HG03135 (cell line): Measurements from ENCODE around the gene LIN37.

Experiments
- ATAC-seq: cut with Tn5 transposase; IDR thresholded peaks from one replicate; pipeline ENCODE4 v1.9.1; 2021; ENCODE audit warnings: mild to moderate bottlenecking, moderate library complexity; ENCODE audit not compliant: unreplicated experiment

The LIN37 gene

DNA sequence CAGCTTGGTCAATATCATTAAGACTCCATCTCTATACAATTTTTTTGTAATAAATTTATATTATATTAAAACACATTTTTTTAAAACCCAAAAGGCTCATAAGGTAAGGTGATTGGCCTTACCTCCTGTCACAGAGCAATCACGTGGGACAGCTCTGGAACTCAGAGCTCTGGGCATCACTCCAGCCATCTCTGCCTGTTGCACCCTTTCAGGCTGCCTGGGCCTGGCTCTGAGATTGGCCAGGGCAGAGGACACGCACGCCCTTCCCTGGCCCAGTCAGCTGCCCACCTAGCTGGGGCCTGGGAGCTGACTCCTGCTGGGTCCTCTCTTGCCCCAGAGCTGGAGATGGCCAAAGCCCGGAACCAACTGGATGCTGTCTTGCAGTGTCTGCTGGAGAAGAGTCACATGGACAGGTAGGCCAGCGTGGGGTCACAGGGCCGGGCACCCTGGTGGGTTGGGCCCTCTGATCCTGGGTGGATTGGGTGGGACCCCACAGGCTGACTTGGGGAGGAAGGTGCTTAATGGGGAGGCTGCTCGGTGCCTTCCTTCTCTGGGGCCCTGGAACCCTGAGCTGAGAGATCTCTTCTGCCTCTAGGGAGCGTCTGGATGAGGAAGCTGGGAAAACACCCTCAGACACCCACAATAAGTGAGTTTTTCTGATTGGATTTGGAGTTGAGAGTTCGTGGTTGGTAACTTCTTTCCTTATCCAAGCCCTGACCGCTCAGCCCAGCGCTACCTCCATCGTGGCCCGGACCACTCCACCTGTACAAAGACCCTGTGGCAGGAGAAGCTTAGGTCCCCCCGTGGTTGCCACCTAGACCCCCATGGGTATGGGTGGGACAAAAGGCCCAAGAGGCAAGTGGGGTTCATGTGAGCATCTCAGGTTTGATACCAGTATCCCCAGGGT, 3.7 kb downstream of the LIN37 start:
- no peak for ATAC-seq

- ATAC-seq: no peak
These were observed 4.5 kb downstream of the LIN37 start for GRCh38 chr19:35752746-35753350.

- no peak for ATAC-seq
These were observed 5.4 kb downstream of the LIN37 start for GRCh38 chr19:35753634-35754369.

DNA sequence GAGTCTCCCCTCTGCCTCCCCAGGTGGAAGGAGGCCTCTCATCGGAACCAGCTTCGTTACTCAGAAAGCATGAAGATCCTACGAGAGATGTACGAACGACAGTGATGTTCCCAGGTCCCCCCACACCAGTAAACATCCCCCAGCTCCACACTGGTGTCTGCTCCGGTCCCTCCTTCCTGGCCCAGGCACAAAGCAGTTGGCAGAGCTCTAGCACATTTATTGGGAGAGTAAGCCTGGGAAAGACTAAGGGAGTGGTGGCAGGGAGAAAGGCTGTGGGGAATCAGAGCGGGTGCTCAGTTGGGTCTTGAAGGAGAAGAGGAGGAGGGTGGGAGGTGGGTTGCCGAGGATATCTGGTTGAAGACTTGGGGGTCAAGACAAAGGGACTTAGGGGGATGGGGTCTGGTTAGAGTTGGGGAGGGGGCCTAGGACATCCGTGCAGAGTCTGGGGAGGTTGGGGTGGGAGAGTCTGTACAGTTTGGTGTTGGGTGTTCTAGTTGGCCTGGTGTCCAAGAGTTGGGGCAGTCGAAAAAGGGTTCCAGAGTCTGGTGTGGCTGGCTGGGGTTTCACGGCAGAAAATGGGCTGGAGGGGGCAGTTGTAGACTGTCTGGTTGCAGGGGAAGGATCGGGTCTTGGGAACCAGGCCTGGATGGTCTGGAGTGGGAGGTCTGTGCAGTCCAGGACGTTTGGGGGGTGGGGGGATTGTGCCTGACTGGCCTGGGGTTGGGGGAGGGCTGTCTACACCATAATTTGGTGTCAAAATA, 6.2 kb downstream of the LIN37 start:
- no peak for ATAC-seq

DNA sequence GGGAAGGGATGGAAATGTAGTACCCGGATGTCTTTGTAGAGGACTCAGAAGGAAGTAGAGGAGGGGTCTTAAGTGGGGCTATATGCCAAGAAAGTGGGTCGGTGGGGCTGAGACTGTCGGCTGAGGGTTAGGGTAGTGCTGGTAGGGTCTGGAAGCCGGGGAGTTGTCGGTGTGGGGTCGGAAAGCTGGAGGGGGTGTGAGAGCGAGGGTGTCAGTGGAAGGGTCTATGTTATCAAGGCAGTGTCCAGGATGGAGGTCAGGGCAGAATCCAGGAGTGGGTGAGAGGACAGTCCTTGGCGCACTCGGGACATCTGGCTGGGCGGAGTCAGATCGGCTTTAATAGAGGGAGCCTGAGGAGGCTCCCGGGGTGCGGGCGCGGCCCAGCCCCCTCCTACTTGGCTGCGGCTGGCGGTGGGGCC, 6.8 kb downstream of the LIN37 start:
- ATAC-seq: no peak

GRCh38 chr19:35755550-35756376, 7.4 kb downstream of the LIN37 start:
- no peak for ATAC-seq

- no peak for ATAC-seq
These were observed 8.2 kb downstream of the LIN37 start, which contains the start of gene HSPB6 for GRCh38 chr19:35756377-35757230. Gene HSPB6 (minus strand): TSS chr19:35757029. CDS start chr19:35757008, 21 bp downstream.

DNA sequence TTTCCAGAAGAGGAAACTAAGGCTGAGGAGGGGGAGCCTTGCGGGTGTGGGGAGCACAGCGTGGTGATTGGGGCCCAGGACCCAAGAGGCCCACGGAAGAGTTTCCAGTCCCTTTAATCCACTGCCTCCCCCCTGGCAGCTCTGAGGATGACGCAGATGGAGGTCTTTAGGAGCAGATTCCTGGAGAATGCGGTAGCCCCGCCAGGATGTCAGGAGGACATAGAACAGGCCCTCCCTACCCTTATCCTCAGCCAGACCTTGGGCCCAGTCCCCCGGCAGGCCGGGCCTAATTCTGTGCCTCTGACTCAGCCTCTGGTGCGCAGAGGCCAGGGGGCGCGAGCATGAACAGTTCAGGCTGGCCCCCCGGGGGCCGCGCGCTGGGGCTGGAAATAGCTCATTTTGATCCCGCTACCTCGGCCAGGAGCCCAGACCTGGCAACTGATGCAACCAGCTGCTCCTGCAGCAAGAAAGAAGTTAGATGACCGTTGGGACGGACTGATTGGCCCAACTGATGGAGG, 8.9 kb downstream of the LIN37 start:
- ATAC-seq: no peak

- peak; percentile 94 for ATAC-seq
These were observed 9.6 kb downstream of the LIN37 start, which contains the start of gene PROSER3 for GRCh38 chr19:35757749-35758608. Gene PROSER3 (plus strand): TSS chr19:35758176. CDS start chr19:35758216, 40 bp downstream.

DNA sequence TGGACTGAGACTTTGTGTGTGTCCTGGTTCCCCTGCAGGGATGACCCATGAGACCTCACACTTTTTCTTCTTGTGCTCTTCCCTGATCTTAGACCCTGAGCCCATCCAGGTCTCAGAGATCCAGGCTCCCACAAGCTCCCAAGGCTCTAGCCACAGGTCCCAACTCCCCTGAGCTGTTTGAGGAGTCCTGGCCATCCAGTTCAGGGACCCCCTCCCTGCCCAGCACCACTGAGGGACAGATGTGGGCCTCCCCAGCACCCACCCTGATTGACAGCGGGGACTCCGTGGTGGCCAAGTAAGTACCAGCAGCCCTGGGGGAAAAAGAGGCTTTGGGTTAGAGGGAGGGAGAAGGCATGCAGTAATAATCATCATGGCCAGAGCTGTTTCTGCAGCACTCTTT, 11.3 kb downstream of the LIN37 start:
- no peak for ATAC-seq

DNA sequence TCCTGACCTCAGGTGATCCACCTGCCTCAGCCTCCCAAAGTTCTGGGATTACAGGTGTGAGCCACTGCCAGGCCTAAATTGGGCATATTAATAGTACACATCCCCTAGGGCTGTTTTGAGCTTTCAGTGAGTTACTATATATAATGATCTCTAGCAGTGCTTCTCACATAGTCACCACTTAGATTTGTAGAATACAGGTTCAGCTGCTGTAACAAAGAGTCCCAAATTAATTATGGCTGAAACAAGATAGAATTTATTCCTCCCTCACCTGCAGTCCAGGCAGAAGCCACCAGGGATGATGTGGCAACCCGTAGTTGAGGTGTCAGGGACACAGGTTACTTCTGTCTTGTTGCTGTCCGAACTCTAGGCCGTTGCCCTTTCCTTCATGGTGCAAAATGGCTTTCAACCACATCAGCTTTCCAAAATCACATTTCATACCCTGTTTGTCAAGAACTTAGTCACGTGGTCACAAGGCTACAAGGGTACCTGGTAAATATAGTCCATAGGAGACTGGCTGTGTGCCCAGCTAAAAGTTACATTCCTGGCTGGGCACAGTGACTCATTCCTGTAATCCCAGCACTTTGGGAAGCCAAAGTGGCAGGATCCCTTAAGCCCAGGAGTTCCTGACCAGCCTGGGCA, 12.5 kb downstream of the LIN37 start:
- ATAC-seq: no peak

GRCh38 chr19:35764432-35765315, 16.3 kb downstream of the LIN37 start:
- no peak for ATAC-seq

- ATAC-seq: no peak
These were observed 18.3 kb downstream of the LIN37 start for GRCh38 chr19:35766571-35767104.

- ATAC-seq: no peak
These were observed 19.1 kb downstream of the LIN37 start for GRCh38 chr19:35767288-35768081.

GRCh38 chr19:35768082-35768421, 19.7 kb downstream of the LIN37 start:
- no peak for ATAC-seq
